Stimulated activated CD4-positive, alpha-beta T cell treated with anti-CD3 and anti-CD28 coated beads, Interleukin-1b, Interleukin-23, amount 100 ng/mL, for 1 hour (primary cell): Measurements from ENCODE around the gene BICC1.

Experiments
- DNase-seq, 2 donors: peaks; one replicate each; pipeline ENCODE4 v3.0.0-alpha.2; 2020; ENCODE audit warnings: low read depth in 2 of 2

The BICC1 gene

GRCh38 chr10:58516119-58516518 is 3.4 kb downstream of the BICC1 start:
- DNase-seq, result no peak

- no peak for DNase-seq
These were observed 4.0 kb downstream of the BICC1 start for GRCh38 chr10:58516671-58517070.

GRCh38 chr10:58517081-58517480 is 4.4 kb downstream of the BICC1 start:
- no peak for DNase-seq

- DNase-seq, result no peak
These were observed 5.1 kb downstream of the BICC1 start for GRCh38 chr10:58517491-58518355.

- no peak for DNase-seq
These were observed 6.1 kb downstream of the BICC1 start for GRCh38 chr10:58518775-58519174.

GRCh38 chr10:58529077-58529728 is 16.5 kb downstream of the BICC1 start:
- no peak for DNase-seq

- peak in 1 of 2 donors; percentile 18 for DNase-seq
These were observed 18.5 kb downstream of the BICC1 start for GRCh38 chr10:58531084-58531695.

- no peak for DNase-seq
These were observed 22.6 kb downstream of the BICC1 start for GRCh38 chr10:58535311-58535710.

- DNase-seq, result no peak
These were observed 30.5 kb downstream of the BICC1 start for GRCh38 chr10:58543141-58543540.

GRCh38 chr10:58544135-58544534 is 31.5 kb downstream of the BICC1 start:
- no peak for DNase-seq

- DNase-seq, result no peak
These were observed 32.8 kb downstream of the BICC1 start for GRCh38 chr10:58545427-58545826.

GRCh38 chr10:58546137-58546536 is 33.5 kb downstream of the BICC1 start:
- DNase-seq, result no peak

- no peak for DNase-seq
These were observed 34.2 kb downstream of the BICC1 start for GRCh38 chr10:58546722-58547445.

GRCh38 chr10:58547963-58548362 is 35.3 kb downstream of the BICC1 start:
- no peak for DNase-seq

- no peak for DNase-seq
These were observed 41.6 kb downstream of the BICC1 start for GRCh38 chr10:58554316-58554715.

GRCh38 chr10:58555170-58555929 is 42.7 kb downstream of the BICC1 start:
- no peak for DNase-seq

GRCh38 chr10:58555930-58556311 is 43.2 kb downstream of the BICC1 start:
- no peak for DNase-seq

GRCh38 chr10:58556516-58557165 is 44.0 kb downstream of the BICC1 start:
- no peak for DNase-seq

GRCh38 chr10:58557714-58558113 is 45.0 kb downstream of the BICC1 start:
- no peak for DNase-seq

GRCh38 chr10:58560068-58560467 is 47.4 kb downstream of the BICC1 start:
- DNase-seq, result no peak

GRCh38 chr10:58565271-58565670 is 52.6 kb downstream of the BICC1 start:
- DNase-seq, result no peak
